HG03439 (cell line): ENCODE measurements around the gene NPR1.
A peak's percentile ranks its signal among the peaks of the same experiment; 100 is the strongest.
"Not testable (repeated sequence)": the region's sequence is repeated elsewhere in the genome, so short reads cannot be mapped to it uniquely, and the experiment has no call there.

ENCODE experiments used
- ATAC-seq: cut with Tn5 transposase; IDR thresholded peaks from one replicate; pipeline ENCODE4 v1.9.1; 2021; ENCODE audit warnings: mild to moderate bottlenecking, moderate library complexity; ENCODE audit not compliant: unreplicated experiment

Gene NPR1

GRCh38 chr1:153678519-153679336, at the start of gene NPR1:
TSS of gene NPR1 (plus strand) at chr1:153678688. CDS start at chr1:153679109, 421 bp downstream.
- no peak for ATAC-seq

- ATAC-seq: no peak
Measured at GRCh38 chr1:153629343-153629665, 49.2 kb upstream of the NPR1 start.

GRCh38 chr1:153629971-153630370, 48.5 kb upstream of the NPR1 start:
- no peak for ATAC-seq

GRCh38 chr1:153630384-153630783, 48.1 kb upstream of the NPR1 start:
- ATAC-seq: no peak

- ATAC-seq: no peak
Measured at GRCh38 chr1:153631047-153632022, 47.2 kb upstream of the NPR1 start.

- no peak for ATAC-seq
Measured at GRCh38 chr1:153633161-153633753, 45.2 kb upstream of the NPR1 start.

GRCh38 chr1:153633754-153634665, 44.5 kb upstream of the NPR1 start, which contains the start of gene CHTOP:
TSS of gene CHTOP (plus strand) at chr1:153634066. CDS start at chr1:153636589, 2,523 bp downstream.
- ATAC-seq: peak; percentile 90

- no peak for ATAC-seq
Measured at GRCh38 chr1:153635872-153636271, 42.6 kb upstream of the NPR1 start.

- ATAC-seq: no peak
Measured at GRCh38 chr1:153636312-153636711, 42.2 kb upstream of the NPR1 start.

GRCh38 chr1:153638261-153638660, 40.2 kb upstream of the NPR1 start:
- ATAC-seq: no peak

GRCh38 chr1:153639280-153639679, 39.2 kb upstream of the NPR1 start:
- no peak for ATAC-seq

GRCh38 chr1:153640213-153640612, 38.3 kb upstream of the NPR1 start:
- not testable (repeated sequence) for ATAC-seq

- no peak for ATAC-seq
Measured at GRCh38 chr1:153640861-153641260, 37.6 kb upstream of the NPR1 start.

- no peak for ATAC-seq
Measured at GRCh38 chr1:153642161-153642560, 36.3 kb upstream of the NPR1 start.

- ATAC-seq: no peak
Measured at GRCh38 chr1:153643100-153643499, 35.4 kb upstream of the NPR1 start.

- ATAC-seq: no peak
Measured at GRCh38 chr1:153643816-153644215, 34.7 kb upstream of the NPR1 start.

GRCh38 chr1:153646672-153647345, 31.7 kb upstream of the NPR1 start:
- ATAC-seq: no peak

GRCh38 chr1:153647346-153647714, 31.2 kb upstream of the NPR1 start:
- no peak for ATAC-seq

GRCh38 chr1:153648000-153648643, 30.4 kb upstream of the NPR1 start:
- ATAC-seq: no peak
